OCI-LY7 (cell line): ENCODE data around the gene NEDD8. TPM values are rescaled to one million over a fixed set of nuclear protein-coding genes. Genes with fewer than 3 reads are reported as not detected.

Source experiments
- BruUV-seq: library from RNA; stranded (reverse); fragments of 400-500 nt; replicated peaks from 2 replicates; lab custom pipeline; 2021; lab: Mats Ljungman, UMichigan
- CTCF ChIA-PET: fragments of 300-600 bp; sonication (Branson Sonifier 250); formaldehyde crosslinking; loops from one replicate; lab custom pipeline; 2022; ENCODE audit warnings: antibody characterized with exemption; ENCODE audit not compliant: unreplicated experiment; lab: Charles Lee
- POLR2A ChIA-PET: fragments of 300-600 bp; sonication (Branson Sonifier 250); formaldehyde crosslinking; loops from one replicate; lab custom pipeline; 2022; ENCODE audit warnings: antibody characterized with exemption; lab: Charles Lee
- DNase-seq: peaks from one replicate; pipeline ENCODE4 v3.0.0-alpha.2; 2015; ENCODE audit warnings: low spot score
- H2AFZ ChIP-seq: fragments of 200-600 bp; sonication (generic), shearing (Covaris generic); 2 replicates; pipeline ENCODE4 v1.6.1; 2014; ENCODE audit warnings: mild to moderate bottlenecking, antibody characterized with exemption, low read length, moderate library complexity
- H3K27ac ChIP-seq: fragments of 200-600 bp; sonication (generic); 2 replicates; pipeline ENCODE4 v1.5.1; 2014; ENCODE audit warnings: mixed run types, low read depth, mild to moderate bottlenecking, moderate library complexity, low read length, inconsistent platforms; ENCODE audit not compliant: poor library complexity, severe bottlenecking
- H3K36me3 ChIP-seq: fragments of 200-600 bp; sonication (generic); 2 replicates; pipeline ENCODE4 v1.6.1; 2014; ENCODE audit warnings: mild to moderate bottlenecking, antibody characterized with exemption, low read length, moderate library complexity, mixed read lengths; ENCODE audit not compliant: insufficient read depth
- H3K4me1 ChIP-seq: fragments of 200-600 bp; sonication (generic); 2 replicates; pipeline ENCODE4 v1.5.1; 2014; ENCODE audit warnings: mild to moderate bottlenecking, low read length; ENCODE audit not compliant: insufficient read depth, poor library complexity, severe bottlenecking
- H3K4me2 ChIP-seq: fragments of 200-600 bp; sonication (generic); 2 replicates; pipeline ENCODE4 v1.6.1; 2014; ENCODE audit warnings: mild to moderate bottlenecking, low read length
- H3K4me3 ChIP-seq: fragments of 200-600 bp; sonication (generic); 2 replicates; pipeline ENCODE4 v1.5.1; 2014; ENCODE audit warnings: mild to moderate bottlenecking, low read depth, low read length; ENCODE audit not compliant: poor library complexity, severe bottlenecking
- H3K79me2 ChIP-seq: fragments of 200-600 bp; sonication (generic); 2 replicates; pipeline ENCODE4 v1.6.1; 2016; ENCODE audit warnings: low read depth, mild to moderate bottlenecking, low read length, moderate library complexity, mixed read lengths; ENCODE audit not compliant: insufficient read depth
- H3K9me2 ChIP-seq: fragments of 200-600 bp; sonication (generic); 2 replicates; pipeline ENCODE4 v1.6.1; 2016; ENCODE audit warnings: mild to moderate bottlenecking, low read length, mixed read lengths; ENCODE audit not compliant: insufficient read depth
- H3K9me3 ChIP-seq: fragments of 200-600 bp; sonication (generic); 2 replicates; pipeline ENCODE4 v1.6.1; 2014; ENCODE audit warnings: mild to moderate bottlenecking, mixed run types, low read length, mixed read lengths
- H4K20me1 ChIP-seq: fragments of 200-600 bp; sonication (generic); 2 replicates; pipeline ENCODE4 v1.6.1; 2014; ENCODE audit warnings: mild to moderate bottlenecking, antibody characterized with exemption, low read length, moderate library complexity, mixed read lengths; ENCODE audit not compliant: insufficient read depth
- EZH2phosphoT487 ChIP-seq: fragments of 200-600 bp; sonication (generic); IDR thresholded peaks from 2 replicates; pipeline ENCODE4 v1.6.1; 2018; ENCODE audit warnings: low read depth, borderline replicate concordance, mild to moderate bottlenecking, mixed run types, antibody characterized with exemption, low read length, moderate library complexity, mixed read lengths
- intact Hi-C: fragments of 100-400 bp; cut with micrococcal nuclease; formaldehyde crosslinking; loops from one replicate; pipeline ENCODE4 v1.10.0; 2022; ENCODE audit not compliant: unreplicated experiment
- total RNA-seq, 2 experiments: library from RNA; depleted of rRNA in 1 of 2; stranded (reverse); fragments of >200 nt in 1 of 2; shearing (Covaris generic) in 1 of 2; gene quantifications; 2 replicates each; pipeline ENCODE4 v1.2.3, GENCODE V29; 2014 to 2022
- TF ChIP-seq, protein P1 (sequence below): fragments of 200-600 bp; sonication (generic); conservative IDR thresholded peaks from 2 replicates; pipeline ENCODE4 v1.5.1; 2014; ENCODE audit warnings: mild to moderate bottlenecking, antibody characterized with exemption, low read length, moderate library complexity, mixed read lengths

Gene NEDD8
- total RNA-seq, 2 experiments from 2014 or later = 167 to 174 TPM

GRCh38 chr14:24177041-24177825 is 54.9 kb downstream of the NEDD8 start:
- Histone ChIP-seq H3K36me3 (peaks cover 38% of the 10 kb centered on the region), H3K9me2 (no peaks in the 10 kb centered on the region), H3K79me2 (no peaks in the 10 kb centered on the region), H3K4me3 (no peak overlapping the region), H3K9me3 (no peaks in the 10 kb centered on the region), H3K4me2 (no peak overlapping the region), H2AFZ (no peak overlapping the region), H3K27ac (no peak overlapping the region), H4K20me1 (no peaks in the 10 kb centered on the region), H3K4me1 (no peaks in the 10 kb centered on the region)
- TF ChIP-seq EZH2phosphoT487 = no peak
- TF ChIP-seq, protein P1, sequence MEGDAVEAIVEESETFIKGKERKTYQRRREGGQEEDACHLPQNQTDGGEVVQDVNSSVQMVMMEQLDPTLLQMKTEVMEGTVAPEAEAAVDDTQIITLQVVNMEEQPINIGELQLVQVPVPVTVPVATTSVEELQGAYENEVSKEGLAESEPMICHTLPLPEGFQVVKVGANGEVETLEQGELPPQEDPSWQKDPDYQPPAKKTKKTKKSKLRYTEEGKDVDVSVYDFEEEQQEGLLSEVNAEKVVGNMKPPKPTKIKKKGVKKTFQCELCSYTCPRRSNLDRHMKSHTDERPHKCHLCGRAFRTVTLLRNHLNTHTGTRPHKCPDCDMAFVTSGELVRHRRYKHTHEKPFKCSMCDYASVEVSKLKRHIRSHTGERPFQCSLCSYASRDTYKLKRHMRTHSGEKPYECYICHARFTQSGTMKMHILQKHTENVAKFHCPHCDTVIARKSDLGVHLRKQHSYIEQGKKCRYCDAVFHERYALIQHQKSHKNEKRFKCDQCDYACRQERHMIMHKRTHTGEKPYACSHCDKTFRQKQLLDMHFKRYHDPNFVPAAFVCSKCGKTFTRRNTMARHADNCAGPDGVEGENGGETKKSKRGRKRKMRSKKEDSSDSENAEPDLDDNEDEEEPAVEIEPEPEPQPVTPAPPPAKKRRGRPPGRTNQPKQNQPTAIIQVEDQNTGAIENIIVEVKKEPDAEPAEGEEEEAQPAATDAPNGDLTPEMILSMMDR = no peak
- POLR2A ChIA-PET = interaction anchor here (1.1 kb wide), 1 partner anchor 10 kb away, joined by 4 read pairs; no protein-coding TSS in a partner anchor
- intact Hi-C loops = no loop called here
- DNase-seq = no peak
- BruUV-seq = no TSS peak
- CTCF ChIA-PET = no interaction called here

GRCh38 chr14:24176599-24176998 is 55.6 kb downstream of the NEDD8 start:
- intact Hi-C loops = no loop called here
- BruUV-seq = no TSS peak
- Histone ChIP-seq H3K9me3 (no peaks in the 10 kb centered on the region), H4K20me1 (no peaks in the 10 kb centered on the region), H3K36me3 (peaks cover 35% of the 10 kb centered on the region), H3K79me2 (no peaks in the 10 kb centered on the region), H2AFZ (no peak overlapping the region), H3K9me2 (no peaks in the 10 kb centered on the region), H3K4me2 (no peak overlapping the region), H3K4me3 (no peak overlapping the region), H3K27ac (no peak overlapping the region), H3K4me1 (no peaks in the 10 kb centered on the region)
- no peak for DNase-seq
- CTCF ChIA-PET = no interaction called here
- POLR2A ChIA-PET = no interaction called here
- no peak for TF ChIP-seq EZH2phosphoT487
- TF ChIP-seq, protein P1 = no peak

- Histone ChIP-seq H3K27ac (no peak overlapping the region), H4K20me1 (no peaks in the 10 kb centered on the region), H3K9me3 (no peaks in the 10 kb centered on the region), H3K36me3 (no peaks in the 10 kb centered on the region), H3K4me2 (no peak overlapping the region), H3K79me2 (no peaks in the 10 kb centered on the region), H3K9me2 (no peaks in the 10 kb centered on the region), H3K4me1 (no peaks in the 10 kb centered on the region), H3K4me3 (no peak overlapping the region), H2AFZ (no peak overlapping the region)
- DNase-seq = no peak
- no peak for TF ChIP-seq EZH2phosphoT487
- TF ChIP-seq, protein P1 = no peak
- ChIA-PET CTCF (interaction anchor here (1.3 kb wide), 1 partner anchor 12 kb away, joined by 3 read pairs; the partner anchor contains the start of gene IRF9), POLR2A (interaction anchor here (0.9 kb wide), 1 partner anchor 101 kb away, joined by 3 read pairs; no protein-coding TSS in a partner anchor)
- intact Hi-C loops = no loop called here
- BruUV-seq = no TSS peak
Observed at GRCh38 chr14:24172871-24173281, 59.3 kb downstream of the NEDD8 start.
